Nephron progenitor cell (in vitro differentiated cells): ENCODE measurements around the gene CIAO2A.
A peak's percentile ranks its signal among the peaks of the same experiment; 100 is the strongest.

Experiments
- DNase-seq: peaks from one replicate; pipeline ENCODE4 v3.0.0; 2021
- H3K27ac Mint-ChIP-seq: 2 replicates; pipeline ENCODE4 v1.8.0; 2021; ENCODE audit warnings: mild to moderate bottlenecking, moderate library complexity, mixed read lengths
- H3K27me3 Mint-ChIP-seq: 2 replicates; pipeline ENCODE4 v1.8.0; 2021; ENCODE audit warnings: mild to moderate bottlenecking, low read depth, mixed read lengths; ENCODE audit not compliant: poor library complexity
- H3K36me3 Mint-ChIP-seq: 2 replicates; pipeline ENCODE4 v1.8.0; 2021; ENCODE audit warnings: low read depth, mixed read lengths
- H3K4me1 Mint-ChIP-seq: 2 replicates; pipeline ENCODE4 v1.8.0; 2021; ENCODE audit warnings: mixed read lengths
- H3K4me3 Mint-ChIP-seq: 2 replicates; pipeline ENCODE4 v1.8.0; 2021; ENCODE audit warnings: mild to moderate bottlenecking, moderate library complexity, mixed read lengths
- H3K9me3 Mint-ChIP-seq: 2 replicates; pipeline ENCODE4 v1.8.0; 2021; ENCODE audit warnings: mild to moderate bottlenecking, moderate library complexity, mixed read lengths
- CTCF ChIP-seq: fragments of 200-600 bp; sonication (generic); IDR thresholded peaks from 2 replicates; pipeline ENCODE4 v1.5.0; 2021; ENCODE audit warnings: antibody characterized with exemption

CIAO2A gene

GRCh38 chr15:64107337-64107736 is 13.7 kb upstream of the CIAO2A start:
- Mint-ChIP-seq H3K36me3 (peaks cover 19% of the 10 kb centered on the region), H3K4me1 (peaks cover 21% of the 10 kb centered on the region), H3K27me3 (no peaks in the 10 kb centered on the region), H3K4me3 (no peak overlapping the region), H3K9me3 (peaks cover 14% of the 10 kb centered on the region), H3K27ac (peak overlapping the region; percentile 26)
- DNase-seq: no peak
- no peak for TF ChIP-seq CTCF

GRCh38 chr15:64105113-64105704 is 11.6 kb upstream of the CIAO2A start:
- Mint-ChIP-seq H3K9me3 (peaks cover 16% of the 10 kb centered on the region), H3K36me3 (peaks cover 31% of the 10 kb centered on the region), H3K4me1 (peaks cover 5% of the 10 kb centered on the region), H3K4me3 (no peak overlapping the region), H3K27me3 (no peaks in the 10 kb centered on the region), H3K27ac (no peak overlapping the region)
- DNase-seq: no peak
- TF ChIP-seq CTCF: no peak

- Mint-ChIP-seq H3K27me3 (no peaks in the 10 kb centered on the region), H3K4me1 (peaks cover 14% of the 10 kb centered on the region), H3K36me3 (peaks cover 36% of the 10 kb centered on the region), H3K4me3 (no peak overlapping the region), H3K27ac (no peak overlapping the region), H3K9me3 (peaks cover 16% of the 10 kb centered on the region)
- DNase-seq: no peak
- no peak for TF ChIP-seq CTCF
Observed at GRCh38 chr15:64102497-64102896, 8.9 kb upstream of the CIAO2A start.

GRCh38 chr15:64100958-64101357 is 7.3 kb upstream of the CIAO2A start:
- Mint-ChIP-seq H3K4me1 (peaks cover 21% of the 10 kb centered on the region), H3K9me3 (peaks cover 16% of the 10 kb centered on the region), H3K4me3 (no peak overlapping the region), H3K27ac (no peak overlapping the region), H3K27me3 (no peaks in the 10 kb centered on the region), H3K36me3 (peaks cover 36% of the 10 kb centered on the region)
- TF ChIP-seq CTCF: no peak
- DNase-seq: no peak

- no peak overlapping the region for H3K4me3 Mint-ChIP-seq
- peaks cover 36% of the 10 kb centered on the region for H3K36me3 Mint-ChIP-seq
- peaks cover 34% of the 10 kb centered on the region for H3K4me1 Mint-ChIP-seq
- H3K27ac Mint-ChIP-seq: no peak overlapping the region
- H3K27me3 Mint-ChIP-seq: no peaks in the 10 kb centered on the region
- H3K9me3 Mint-ChIP-seq: peaks cover 16% of the 10 kb centered on the region
- DNase-seq: no peak
- TF ChIP-seq CTCF: no peak
Observed at GRCh38 chr15:64099379-64099778, 5.7 kb upstream of the CIAO2A start.

- Mint-ChIP-seq H3K36me3 (peaks cover 22% of the 10 kb centered on the region), H3K4me1 (peaks cover 59% of the 10 kb centered on the region), H3K9me3 (no peaks in the 10 kb centered on the region), H3K27me3 (no peaks in the 10 kb centered on the region), H3K4me3 (peak overlapping the region; percentile 97), H3K27ac (peak overlapping the region; percentile 94)
- DNase-seq: no peak
- no peak for TF ChIP-seq CTCF
Observed at GRCh38 chr15:64096668-64097384, 3.2 kb upstream of the CIAO2A start.
